ENCODE results near the gene RNF169.

RNF169 gene

DNA sequence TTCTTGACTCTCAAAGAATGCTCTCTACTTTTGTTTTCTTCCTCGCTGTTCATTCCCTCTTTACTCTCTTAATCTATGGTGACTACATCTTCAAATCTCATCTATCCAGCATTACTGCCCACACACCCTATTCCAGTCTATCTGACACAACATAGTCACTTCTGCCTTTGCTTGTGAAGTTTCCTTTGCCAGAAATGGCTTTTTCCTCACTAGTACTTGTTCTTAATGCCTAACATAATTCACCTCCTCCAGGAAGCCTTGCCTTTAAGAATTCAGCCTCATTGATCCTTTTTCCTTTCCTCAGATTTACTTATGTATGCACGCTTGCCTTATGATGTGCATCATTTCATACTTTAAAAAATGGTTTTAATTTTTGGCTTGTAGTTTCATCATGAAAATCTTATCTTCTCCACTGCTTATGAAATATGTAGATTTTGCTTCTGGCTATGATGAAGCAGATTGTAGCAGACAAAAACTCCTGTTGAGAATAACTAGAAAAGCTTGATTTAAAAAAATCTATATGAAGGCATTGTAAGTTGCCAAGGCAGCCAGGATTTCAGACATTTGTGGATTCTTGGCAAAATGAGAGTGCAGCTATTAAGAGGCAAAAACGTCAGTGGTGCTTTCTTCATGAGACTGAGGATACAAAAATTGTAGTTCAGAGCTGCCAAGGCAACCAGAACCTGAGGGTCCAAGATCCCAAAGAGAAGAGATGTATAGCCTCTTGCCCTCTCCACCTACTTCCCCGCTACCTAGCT, 31.8 kb downstream of the RNF169 start:
- DNase-seq (ENCODE audit: low spot score): no peak
- TF ChIP-seq, protein P1, sequence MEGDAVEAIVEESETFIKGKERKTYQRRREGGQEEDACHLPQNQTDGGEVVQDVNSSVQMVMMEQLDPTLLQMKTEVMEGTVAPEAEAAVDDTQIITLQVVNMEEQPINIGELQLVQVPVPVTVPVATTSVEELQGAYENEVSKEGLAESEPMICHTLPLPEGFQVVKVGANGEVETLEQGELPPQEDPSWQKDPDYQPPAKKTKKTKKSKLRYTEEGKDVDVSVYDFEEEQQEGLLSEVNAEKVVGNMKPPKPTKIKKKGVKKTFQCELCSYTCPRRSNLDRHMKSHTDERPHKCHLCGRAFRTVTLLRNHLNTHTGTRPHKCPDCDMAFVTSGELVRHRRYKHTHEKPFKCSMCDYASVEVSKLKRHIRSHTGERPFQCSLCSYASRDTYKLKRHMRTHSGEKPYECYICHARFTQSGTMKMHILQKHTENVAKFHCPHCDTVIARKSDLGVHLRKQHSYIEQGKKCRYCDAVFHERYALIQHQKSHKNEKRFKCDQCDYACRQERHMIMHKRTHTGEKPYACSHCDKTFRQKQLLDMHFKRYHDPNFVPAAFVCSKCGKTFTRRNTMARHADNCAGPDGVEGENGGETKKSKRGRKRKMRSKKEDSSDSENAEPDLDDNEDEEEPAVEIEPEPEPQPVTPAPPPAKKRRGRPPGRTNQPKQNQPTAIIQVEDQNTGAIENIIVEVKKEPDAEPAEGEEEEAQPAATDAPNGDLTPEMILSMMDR (IDR thresholded peaks at IDR 0.05; ENCODE audit: extremely low read depth, missing control alignments): no peak

DNA sequence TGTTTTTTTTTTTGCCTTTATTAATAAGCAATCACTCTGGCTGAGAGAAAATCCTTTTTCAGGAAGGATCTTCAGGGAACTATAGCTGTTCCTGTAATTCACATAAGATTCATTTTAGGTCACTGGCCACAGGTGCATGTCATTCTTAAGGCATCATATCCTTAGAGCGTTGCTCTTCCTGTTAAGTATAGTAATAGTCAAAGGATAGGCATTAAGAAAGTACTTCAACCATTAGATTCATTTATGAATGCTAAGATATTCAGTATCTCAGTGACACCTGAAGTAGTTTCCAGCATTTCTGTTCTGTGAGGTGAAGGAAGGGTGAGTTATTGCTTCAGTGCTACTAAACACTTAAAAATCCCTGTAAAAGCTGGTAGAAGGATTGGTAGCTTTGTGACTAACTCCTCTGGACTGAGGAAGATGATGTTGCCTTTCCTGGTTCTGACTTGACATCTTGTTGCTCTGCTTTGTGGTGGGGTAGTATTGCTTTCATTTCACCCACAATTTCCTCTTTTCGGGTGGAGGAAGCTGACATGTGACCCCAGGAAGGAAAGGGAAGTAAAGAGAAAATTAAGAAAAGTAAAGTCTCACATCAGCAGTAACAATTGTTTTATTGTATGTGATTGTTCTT, 34.7 kb downstream of the RNF169 start:
- TF ChIP-seq, protein P1 (IDR thresholded peaks at IDR 0.05; ENCODE audit: extremely low read depth, missing control alignments): no peak
- no peak for DNase-seq (ENCODE audit: low spot score)

GRCh38 chr11:74784234-74784633, 35.6 kb downstream of the RNF169 start:
- TF ChIP-seq, protein P1 (IDR thresholded peaks at IDR 0.05; ENCODE audit: extremely low read depth, missing control alignments): no peak
- peak; percentile 50 for DNase-seq (ENCODE audit: low spot score)

- TF ChIP-seq, protein P1 (IDR thresholded peaks at IDR 0.05; ENCODE audit: extremely low read depth, missing control alignments): no peak
- DNase-seq (ENCODE audit: low spot score): no peak
Observed at GRCh38 chr11:74784726-74785125, 36.1 kb downstream of the RNF169 start.

GRCh38 chr11:74786574-74786973, 37.9 kb downstream of the RNF169 start:
- DNase-seq (ENCODE audit: low spot score): no peak
- TF ChIP-seq, protein P1 (IDR thresholded peaks at IDR 0.05; ENCODE audit: extremely low read depth, missing control alignments): no peak

GRCh38 chr11:74791333-74792100, 42.9 kb downstream of the RNF169 start:
- TF ChIP-seq, protein P1 (IDR thresholded peaks at IDR 0.05; ENCODE audit: extremely low read depth, missing control alignments): no peak
- no peak for DNase-seq (ENCODE audit: low spot score)

DNA sequence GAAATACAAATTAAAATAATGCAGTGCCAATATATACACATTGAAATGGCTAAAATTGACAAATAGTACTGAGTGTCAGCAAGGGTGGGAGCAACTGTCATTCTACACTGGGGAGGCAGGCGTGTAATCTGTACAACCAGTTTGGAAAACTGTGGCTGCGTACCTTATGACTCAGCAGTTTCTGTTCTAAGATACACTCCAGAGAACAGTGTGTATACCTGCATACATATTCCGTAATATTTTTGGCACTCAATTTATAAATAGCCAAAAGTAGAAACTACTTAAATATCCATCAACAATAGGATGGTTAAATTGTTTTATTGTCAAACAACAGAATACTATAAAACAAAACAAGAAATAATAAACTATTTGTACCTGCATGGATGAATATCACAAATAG, 57.6 kb downstream of the RNF169 start:
- DNase-seq (ENCODE audit: low spot score): no peak
- TF ChIP-seq, protein P1 (IDR thresholded peaks at IDR 0.05; ENCODE audit: extremely low read depth, missing control alignments): no peak
